Adrenal gland (tissue), 12 donors: Measurements from ENCODE around the gene NCLN. TPM values are rescaled to one million over a fixed set of nuclear protein-coding genes. Genes with fewer than 3 reads are reported as not detected.
"Not testable (repeated sequence)": the region's sequence is repeated elsewhere in the genome, so short reads cannot be mapped to it uniquely, and the experiment has no call there.

ENCODE experiments used
- DNase-seq, 7 donors: peaks; one replicate each; pipeline ENCODE4 v3.0.0-alpha.2; 2019 to 2020
- H3K27ac ChIP-seq, 5 donors: fragments of 200-600 bp; sonication (generic) in 4 of 5; 1 replicate in 3 of 5; 2 replicates in 2 of 5; pipeline versions ENCODE4 v1.5.1 to v1.8.0; 2016 to 2020; ENCODE audit warnings: mild to moderate bottlenecking in 1 of 5
- H3K27me3 ChIP-seq: fragments of 200-600 bp; 2 replicates; pipeline ENCODE4 v1.8.0; 2021
- H3K36me3 ChIP-seq, 2 donors: fragments of 200-600 bp; replicated peaks in 1 of 2; 1 replicate in 1 of 2; 2 replicates in 1 of 2; pipeline versions ENCODE4 v1.5.1 to v1.8.0; 2018 to 2022
- H3K4me1 ChIP-seq, 2 donors: fragments of 200-600 bp; replicated peaks in 1 of 2; 1 replicate in 1 of 2; 2 replicates in 1 of 2; pipeline versions ENCODE4 v1.5.1 to v1.8.0; 2018 to 2021
- H3K4me3 ChIP-seq, 4 donors: fragments of 200-600 bp; sonication (generic) in 3 of 4; one replicate each; pipeline ENCODE4 v1.5.1; 2016 to 2018
- H3K9me3 ChIP-seq, 3 donors: fragments of 200-600 bp; sonication (generic) in 1 of 3; replicated peaks in 1 of 3; 1 replicate in 2 of 3; 2 replicates in 1 of 3; pipeline versions ENCODE4 v1.5.1 to v1.8.0; 2016 to 2021
- POLR2A ChIP-seq, 2 donors: fragments of 450-650 bp; IDR thresholded peaks; one replicate each; pipeline ENCODE4 v1.6.1; 2017; ENCODE audit warnings: antibody characterized with exemption in 2 of 2, mild to moderate bottlenecking in 2 of 2, moderate library complexity in 1 of 2
- WGBS, 4 donors: extraction: QIAGEN DNeasy Blood & Tissue Kit in 2 of 4; methylation state at CpG; one replicate each; pipeline versions ENCODE4 v1.1.5 to v1.1.7; 2013 to 2017; 5-methylcytosine and 5-hydroxymethylcytosine counted together
- intact Hi-C, 2 donors: fragments of 100-400 bp; cut with DNase I; formaldehyde crosslinking; loops; one replicate each; pipeline versions ENCODE4 v1.14.1 to v1.15.0; 2022 to 2023
- polyA plus RNA-seq, 3 donors: library from polyadenylated mRNA; stranded (reverse); fragments of 200-250 nt in 2 of 3; fragments of 350-450 nt in 1 of 3; fragmentation: Illumina TruSeq in 1 of 3; extraction: RNeasy Lipid Tissue Mini Kit (QIAGEN cat#74804) in 1 of 3; gene quantifications; one replicate each; pipeline ENCODE4 v1.2.3, GENCODE V29; 2013 to 2014
- total RNA-seq, 9 donors: library from RNA; depleted of rRNA in 4 of 9; stranded (reverse); fragments of >200 nt in 4 of 9; fragments of 120-200 nt in 1 of 9; fragmentation: NEBNext Ultra II Directional in 1 of 9; extraction: Animal tissue kit (Norgen Biotek cat#: 25700) in 1 of 9; gene quantifications; one replicate each; pipeline versions ENCODE4 v1.1.0 to v1.2.4, GENCODE V29; 2013 to 2023
- TF ChIP-seq, protein P1 (sequence below), 6 experiments: fragments of 450-650 bp in 4 of 6; fragments of 200-600 bp in 2 of 6; sonication (generic) in 1 of 6; IDR thresholded peaks; 1 replicate in 5 of 6; 2 replicates in 1 of 6; pipeline versions ENCODE4 v1.5.1 to v1.8.0; 2016 to 2021; ENCODE audit warnings: antibody characterized with exemption in 6 of 6, mild to moderate bottlenecking in 2 of 6, moderate library complexity in 1 of 6
- donor health status: healthy with polysubstance abuse.
- donor health status: Bipolar disorder and iron deficiency.
- donor health status: DM: yes; HTN: yes; CAD: no.
- donor health status: DM: no; HTN: no; CAD: no.
- donor health status: DM: no; HTN: no; CAD: no.
- donor health status: DM: yes; HTN: yes; CAD: no.

The NCLN gene
- total and polyA plus RNA-seq, 12 donors: 51.5 to 193 (median 94.0) TPM

DNA sequence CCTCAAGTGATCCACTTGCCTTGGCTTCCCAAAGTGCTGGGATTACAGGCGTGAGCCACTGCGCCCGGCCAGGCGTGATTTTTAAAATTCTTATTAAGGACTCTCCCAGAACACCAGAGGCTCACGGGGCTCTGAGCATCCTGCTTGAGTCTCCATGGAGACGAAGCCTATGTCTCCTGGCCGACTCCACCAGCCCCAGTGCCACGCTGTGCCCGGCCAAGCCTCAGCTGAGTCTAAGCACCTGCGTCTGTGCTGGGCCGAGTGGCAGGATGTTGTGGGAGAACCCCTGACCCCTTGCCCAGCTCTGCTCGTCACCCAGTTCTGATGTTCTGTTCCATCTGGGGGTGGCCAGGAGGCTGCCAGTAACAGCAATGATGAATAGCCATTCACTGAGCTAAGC lies 34.8 kb downstream of the NCLN start:
- TF ChIP-seq, protein P1, sequence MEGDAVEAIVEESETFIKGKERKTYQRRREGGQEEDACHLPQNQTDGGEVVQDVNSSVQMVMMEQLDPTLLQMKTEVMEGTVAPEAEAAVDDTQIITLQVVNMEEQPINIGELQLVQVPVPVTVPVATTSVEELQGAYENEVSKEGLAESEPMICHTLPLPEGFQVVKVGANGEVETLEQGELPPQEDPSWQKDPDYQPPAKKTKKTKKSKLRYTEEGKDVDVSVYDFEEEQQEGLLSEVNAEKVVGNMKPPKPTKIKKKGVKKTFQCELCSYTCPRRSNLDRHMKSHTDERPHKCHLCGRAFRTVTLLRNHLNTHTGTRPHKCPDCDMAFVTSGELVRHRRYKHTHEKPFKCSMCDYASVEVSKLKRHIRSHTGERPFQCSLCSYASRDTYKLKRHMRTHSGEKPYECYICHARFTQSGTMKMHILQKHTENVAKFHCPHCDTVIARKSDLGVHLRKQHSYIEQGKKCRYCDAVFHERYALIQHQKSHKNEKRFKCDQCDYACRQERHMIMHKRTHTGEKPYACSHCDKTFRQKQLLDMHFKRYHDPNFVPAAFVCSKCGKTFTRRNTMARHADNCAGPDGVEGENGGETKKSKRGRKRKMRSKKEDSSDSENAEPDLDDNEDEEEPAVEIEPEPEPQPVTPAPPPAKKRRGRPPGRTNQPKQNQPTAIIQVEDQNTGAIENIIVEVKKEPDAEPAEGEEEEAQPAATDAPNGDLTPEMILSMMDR (IDR thresholded peaks at IDR 0.05): no peak
- TF ChIP-seq POLR2A (IDR thresholded peaks at IDR 0.05): no peak
- DNase-seq: no peak
- H3K4me1 ChIP-seq: no peaks in the 10 kb centered on the region
- no peak overlapping the region for H3K4me3 ChIP-seq
- H3K27me3 ChIP-seq: peaks cover 11% of the 10 kb centered on the region
- intact Hi-C loops: no loop called here
- no peak overlapping the region for H3K27ac ChIP-seq
- WGBS, 4 donors: 64 to 73% (median 67%) methylated on average over 8 to 12 of the region's 12 CpGs
- H3K36me3 ChIP-seq: no peaks in the 10 kb centered on the region
- no peaks in the 10 kb centered on the region for H3K9me3 ChIP-seq

DNA sequence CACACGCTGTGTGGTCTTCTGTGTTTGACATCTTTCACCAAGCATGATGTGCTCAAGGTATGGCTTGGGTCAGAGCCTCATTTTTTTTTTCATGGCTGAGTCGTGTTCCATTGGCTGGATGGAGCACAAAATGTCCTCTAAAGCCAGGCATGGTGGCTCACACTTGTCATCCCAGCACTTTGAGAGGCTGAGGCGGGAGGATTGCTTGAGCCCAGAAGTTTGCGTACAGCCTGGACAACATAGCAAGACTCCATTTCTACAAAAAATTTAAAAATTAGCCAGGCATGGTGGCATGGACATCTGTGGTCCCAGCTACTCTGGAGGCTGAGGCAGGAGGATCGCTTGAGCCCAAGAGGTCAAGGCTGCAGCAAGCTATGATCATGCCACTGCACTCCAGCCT lies 35.8 kb downstream of the NCLN start:
- H3K4me3 ChIP-seq, H3K36me3 ChIP-seq, H3K9me3 ChIP-seq, intact Hi-C loops, DNase-seq, H3K27ac ChIP-seq, H3K4me1 ChIP-seq: not testable (repeated sequence)
- peaks cover 14% of the 10 kb centered on the region for H3K27me3 ChIP-seq
- WGBS, 4 donors: 79 to 83% (median 82%) methylated on average over 5 of the region's 5 CpGs

DNA sequence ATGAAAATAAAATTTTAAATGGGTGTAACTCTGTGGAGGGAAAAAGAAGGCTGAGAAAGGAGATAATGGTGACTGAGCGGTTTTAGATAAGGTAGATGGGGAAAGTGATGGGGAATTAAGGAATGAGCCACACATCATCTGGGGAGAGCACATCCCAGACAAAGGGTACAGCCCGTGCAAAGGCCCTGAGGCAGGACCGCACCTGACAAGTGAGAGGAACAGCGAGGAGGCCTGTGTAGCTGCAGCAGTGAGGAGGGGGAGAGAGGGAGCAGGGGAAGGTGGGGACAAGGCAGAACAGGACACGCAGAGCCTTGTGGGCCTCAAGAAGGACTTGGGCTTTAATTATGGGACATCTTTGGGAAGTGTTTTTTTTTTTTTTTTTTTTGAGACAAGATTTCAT lies 37.0 kb downstream of the NCLN start:
- Histone ChIP-seq H3K9me3 (no peaks in the 10 kb centered on the region), H3K4me1 (no peaks in the 10 kb centered on the region), H3K27ac (no peak overlapping the region), H3K4me3 (no peak overlapping the region), H3K36me3 (no peaks in the 10 kb centered on the region), H3K27me3 (peaks cover 14% of the 10 kb centered on the region)
- intact Hi-C loops: no loop called here
- no peak for TF ChIP-seq POLR2A (IDR thresholded peaks at IDR 0.05)
- TF ChIP-seq, protein P1 (IDR thresholded peaks at IDR 0.05): no peak
- WGBS, 4 donors: 80 to 89% (median 87%) methylated on average over 5 of the region's 5 CpGs
- no peak for DNase-seq

DNA sequence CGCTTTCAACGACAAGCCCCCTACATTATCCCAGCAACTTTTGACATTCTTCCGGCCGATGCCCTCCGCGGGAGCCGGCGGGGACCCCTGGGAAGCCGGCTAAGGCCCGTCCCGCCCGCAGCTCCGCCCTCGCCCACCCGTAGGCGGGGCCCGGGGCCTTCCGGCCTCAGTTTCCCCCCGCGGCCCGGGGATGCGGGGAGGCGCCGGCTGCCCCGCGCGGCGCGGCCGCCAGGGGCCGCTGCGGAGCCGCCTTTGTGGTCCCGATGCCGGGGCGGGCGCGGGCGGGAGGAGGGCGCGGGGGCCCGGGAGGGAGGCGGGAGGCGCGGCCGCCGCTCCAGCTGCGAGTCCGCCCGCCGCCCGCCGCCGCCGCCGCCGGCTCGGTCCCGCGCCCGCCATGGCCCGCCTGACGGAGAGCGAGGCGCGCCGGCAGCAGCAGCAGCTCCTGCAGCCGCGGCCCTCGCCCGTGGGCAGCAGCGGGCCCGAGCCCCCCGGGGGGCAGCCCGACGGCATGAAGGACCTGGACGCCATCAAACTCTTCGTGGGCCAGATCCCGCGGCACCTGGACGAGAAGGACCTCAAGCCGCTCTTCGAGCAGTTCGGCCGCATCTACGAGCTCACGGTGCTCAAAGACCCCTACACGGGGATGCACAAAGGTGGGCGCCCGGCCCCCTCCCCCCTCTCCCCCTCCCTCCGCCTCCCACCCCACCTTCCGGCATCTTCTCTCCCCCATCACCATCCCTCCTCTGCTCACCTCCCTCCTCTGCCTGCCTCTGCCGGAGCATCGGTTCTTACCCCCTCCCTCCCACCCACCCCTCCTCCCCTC lies 38.8 kb downstream of the NCLN start, which contains the start of gene CELF5:
CELF5 (plus strand) TSS at position 316 of the 823 bp plus-strand sequence; CDS start at position 395, 79 bp downstream.
- intact Hi-C loops: no loop called here
- Histone ChIP-seq H3K4me3 (no peak within 1 kb of the TSS), H3K9me3 (no peaks in the 10 kb centered on the region), H3K27me3 (peaks cover 14% of the 10 kb centered on the region), H3K36me3 (no peaks in the 10 kb centered on the region), H3K4me1 (no peaks in the 10 kb centered on the region), H3K27ac (no peak within 1 kb of the TSS)
- 1 to 10% (median 4%) methylated on average over 11 to 92 of the region's 94 CpGs for WGBS, 4 donors
- peak in 5 of 7 donors; percentile 41 to 65 (median 48) for DNase-seq
- TF ChIP-seq, protein P1 (IDR thresholded peaks at IDR 0.05): peak in 3 of 6 experiments; percentile 49 to 63 (median 60)
- TF ChIP-seq POLR2A (IDR thresholded peaks at IDR 0.05): no peak

DNA sequence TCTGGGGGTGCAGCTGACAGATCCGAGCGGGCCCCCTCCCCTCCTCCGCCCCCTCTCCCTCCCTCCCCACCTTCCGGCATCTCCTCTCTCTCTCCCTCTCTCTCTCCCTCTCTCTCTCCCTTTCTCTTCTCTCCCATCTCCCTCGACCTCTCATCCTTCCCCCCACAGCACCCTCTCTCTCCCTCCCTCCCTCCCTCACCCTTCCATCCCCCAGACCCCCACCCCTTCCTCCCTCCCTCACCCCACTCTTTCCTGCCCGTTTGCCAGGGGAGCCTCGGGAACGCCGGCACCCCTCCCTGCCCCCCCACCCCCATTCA lies 39.4 kb downstream of the NCLN start:
- H3K27me3 ChIP-seq: peaks cover 14% of the 10 kb centered on the region
- DNase-seq: no peak
- H3K4me3 ChIP-seq: no peak overlapping the region
- no peaks in the 10 kb centered on the region for H3K9me3 ChIP-seq
- H3K36me3 ChIP-seq: no peaks in the 10 kb centered on the region
- H3K4me1 ChIP-seq: no peaks in the 10 kb centered on the region
- TF ChIP-seq POLR2A (IDR thresholded peaks at IDR 0.05): no peak
- TF ChIP-seq, protein P1 (IDR thresholded peaks at IDR 0.05): no peak
- intact Hi-C loops: no loop called here
- H3K27ac ChIP-seq: no peak overlapping the region
- WGBS, 4 donors: 0 to 3% (median 0%) methylated on average over 5 to 9 of the region's 9 CpGs; no CpG with 5 or more reads in 1 of the 4 donors
